ENCODE data around the gene SLC25A47.

DNA sequence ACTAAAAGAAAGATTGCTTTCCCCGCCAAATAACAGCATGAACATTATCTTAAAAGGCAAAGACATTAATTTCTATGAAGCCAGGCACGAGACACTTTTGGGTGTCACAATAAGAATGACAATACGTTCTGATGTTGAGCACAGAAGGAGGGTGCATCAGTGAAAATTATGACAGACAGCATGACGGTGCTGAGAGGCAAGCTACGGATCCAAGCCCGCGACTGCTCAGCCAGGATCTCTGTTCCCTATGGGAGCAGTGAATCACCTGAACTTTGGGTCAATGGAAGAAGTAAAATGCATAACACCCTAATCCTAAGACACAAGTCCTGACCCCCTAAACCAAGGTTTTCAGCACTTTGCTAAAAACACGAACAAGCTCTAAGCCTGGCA is 51.7 kb downstream of the SLC25A47 start:
- TF ChIP-seq, protein P1, sequence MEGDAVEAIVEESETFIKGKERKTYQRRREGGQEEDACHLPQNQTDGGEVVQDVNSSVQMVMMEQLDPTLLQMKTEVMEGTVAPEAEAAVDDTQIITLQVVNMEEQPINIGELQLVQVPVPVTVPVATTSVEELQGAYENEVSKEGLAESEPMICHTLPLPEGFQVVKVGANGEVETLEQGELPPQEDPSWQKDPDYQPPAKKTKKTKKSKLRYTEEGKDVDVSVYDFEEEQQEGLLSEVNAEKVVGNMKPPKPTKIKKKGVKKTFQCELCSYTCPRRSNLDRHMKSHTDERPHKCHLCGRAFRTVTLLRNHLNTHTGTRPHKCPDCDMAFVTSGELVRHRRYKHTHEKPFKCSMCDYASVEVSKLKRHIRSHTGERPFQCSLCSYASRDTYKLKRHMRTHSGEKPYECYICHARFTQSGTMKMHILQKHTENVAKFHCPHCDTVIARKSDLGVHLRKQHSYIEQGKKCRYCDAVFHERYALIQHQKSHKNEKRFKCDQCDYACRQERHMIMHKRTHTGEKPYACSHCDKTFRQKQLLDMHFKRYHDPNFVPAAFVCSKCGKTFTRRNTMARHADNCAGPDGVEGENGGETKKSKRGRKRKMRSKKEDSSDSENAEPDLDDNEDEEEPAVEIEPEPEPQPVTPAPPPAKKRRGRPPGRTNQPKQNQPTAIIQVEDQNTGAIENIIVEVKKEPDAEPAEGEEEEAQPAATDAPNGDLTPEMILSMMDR (IDR thresholded peaks at IDR 0.05 in 2 of 3, conservative IDR thresholded peaks at IDR 0.05 in 1 of 3; ENCODE audit: insufficient read depth in 2 of 3, low read depth in 1 of 3, low read length in 3 of 3) = no peak
- TF ChIP-seq CBX8 (IDR thresholded peaks at IDR 0.05; ENCODE audit: borderline replicate concordance, extremely low read depth, low read depth, low read length, poor library complexity, severe bottlenecking) = no peak
- no peak for TF ChIP-seq ZNF384 (IDR thresholded peaks at IDR 0.05; ENCODE audit: low read depth, low read length)
- no peak for TF ChIP-seq POLR2A (conservative IDR thresholded peaks at IDR 0.05)
- no peak for TF ChIP-seq SMARCC2 (IDR thresholded peaks at IDR 0.05; ENCODE audit: low read depth)
- TF ChIP-seq, protein P2, sequence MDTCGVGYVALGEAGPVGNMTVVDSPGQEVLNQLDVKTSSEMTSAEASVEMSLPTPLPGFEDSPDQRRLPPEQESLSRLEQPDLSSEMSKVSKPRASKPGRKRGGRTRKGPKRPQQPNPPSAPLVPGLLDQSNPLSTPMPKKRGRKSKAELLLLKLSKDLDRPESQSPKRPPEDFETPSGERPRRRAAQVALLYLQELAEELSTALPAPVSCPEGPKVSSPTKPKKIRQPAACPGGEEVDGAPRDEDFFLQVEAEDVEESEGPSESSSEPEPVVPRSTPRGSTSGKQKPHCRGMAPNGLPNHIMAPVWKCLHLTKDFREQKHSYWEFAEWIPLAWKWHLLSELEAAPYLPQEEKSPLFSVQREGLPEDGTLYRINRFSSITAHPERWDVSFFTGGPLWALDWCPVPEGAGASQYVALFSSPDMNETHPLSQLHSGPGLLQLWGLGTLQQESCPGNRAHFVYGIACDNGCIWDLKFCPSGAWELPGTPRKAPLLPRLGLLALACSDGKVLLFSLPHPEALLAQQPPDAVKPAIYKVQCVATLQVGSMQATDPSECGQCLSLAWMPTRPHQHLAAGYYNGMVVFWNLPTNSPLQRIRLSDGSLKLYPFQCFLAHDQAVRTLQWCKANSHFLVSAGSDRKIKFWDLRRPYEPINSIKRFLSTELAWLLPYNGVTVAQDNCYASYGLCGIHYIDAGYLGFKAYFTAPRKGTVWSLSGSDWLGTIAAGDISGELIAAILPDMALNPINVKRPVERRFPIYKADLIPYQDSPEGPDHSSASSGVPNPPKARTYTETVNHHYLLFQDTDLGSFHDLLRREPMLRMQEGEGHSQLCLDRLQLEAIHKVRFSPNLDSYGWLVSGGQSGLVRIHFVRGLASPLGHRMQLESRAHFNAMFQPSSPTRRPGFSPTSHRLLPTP (IDR thresholded peaks at IDR 0.05; ENCODE audit: borderline replicate concordance, extremely low read depth, insufficient read length) = no peak
- no peak for TF ChIP-seq GATA2 (CRISPR knock-in tag; IDR thresholded peaks at IDR 0.05)
- no peak for TF ChIP-seq ZKSCAN8 (CRISPR knock-in tag; IDR thresholded peaks at IDR 0.05)
- TF ChIP-seq, protein P3, sequence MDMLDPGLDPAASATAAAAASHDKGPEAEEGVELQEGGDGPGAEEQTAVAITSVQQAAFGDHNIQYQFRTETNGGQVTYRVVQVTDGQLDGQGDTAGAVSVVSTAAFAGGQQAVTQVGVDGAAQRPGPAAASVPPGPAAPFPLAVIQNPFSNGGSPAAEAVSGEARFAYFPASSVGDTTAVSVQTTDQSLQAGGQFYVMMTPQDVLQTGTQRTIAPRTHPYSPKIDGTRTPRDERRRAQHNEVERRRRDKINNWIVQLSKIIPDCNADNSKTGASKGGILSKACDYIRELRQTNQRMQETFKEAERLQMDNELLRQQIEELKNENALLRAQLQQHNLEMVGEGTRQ (CRISPR knock-in tag; IDR thresholded peaks at IDR 0.05) = no peak
- TF ChIP-seq RCOR1 (IDR thresholded peaks at IDR 0.05; ENCODE audit: borderline replicate concordance in 1 of 2, low read depth in 2 of 2, low read length in 2 of 2) = no peak
- TF ChIP-seq ZSCAN29 (IDR thresholded peaks at IDR 0.05) = no peak
- TF ChIP-seq, protein P4, sequence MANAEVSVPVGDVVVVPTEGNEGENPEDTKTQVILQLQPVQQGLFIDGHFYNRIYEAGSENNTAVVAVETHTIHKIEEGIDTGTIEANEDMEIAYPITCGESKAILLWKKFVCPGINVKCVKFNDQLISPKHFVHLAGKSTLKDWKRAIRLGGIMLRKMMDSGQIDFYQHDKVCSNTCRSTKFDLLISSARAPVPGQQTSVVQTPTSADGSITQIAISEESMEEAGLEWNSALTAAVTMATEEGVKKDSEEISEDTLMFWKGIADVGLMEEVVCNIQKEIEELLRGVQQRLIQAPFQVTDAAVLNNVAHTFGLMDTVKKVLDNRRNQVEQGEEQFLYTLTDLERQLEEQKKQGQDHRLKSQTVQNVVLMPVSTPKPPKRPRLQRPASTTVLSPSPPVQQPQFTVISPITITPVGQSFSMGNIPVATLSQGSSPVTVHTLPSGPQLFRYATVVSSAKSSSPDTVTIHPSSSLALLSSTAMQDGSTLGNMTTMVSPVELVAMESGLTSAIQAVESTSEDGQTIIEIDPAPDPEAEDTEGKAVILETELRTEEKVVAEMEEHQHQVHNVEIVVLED (CRISPR knock-in tag; IDR thresholded peaks at IDR 0.05) = no peak

All from K562 (cell line).